Calu3 (cell line): ENCODE measurements around the gene EIPR1. TPM values are rescaled to one million over a fixed set of nuclear protein-coding genes. Genes with fewer than 3 reads are reported as not detected.

Source experiments
- BruUV-seq: library from RNA; stranded (reverse); fragments of 400-500 nt; replicated peaks from 2 replicates; lab custom pipeline; 2021; lab: Mats Ljungman, UMichigan
- CTCF ChIA-PET: fragments of 300-600 bp; sonication (Branson Sonifier 250); formaldehyde crosslinking; loops from one replicate; lab custom pipeline; 2022; ENCODE audit warnings: antibody characterized with exemption; lab: Charles Lee
- DNase-seq: peaks from one replicate; pipeline ENCODE4 v3.0.0; 2022
- H3K27ac Mint-ChIP-seq: one replicate; pipeline ENCODE4 v1.8.0; 2022; ENCODE audit warnings: mixed read lengths; ENCODE audit not compliant: unreplicated experiment
- H3K27me3 Mint-ChIP-seq: one replicate; pipeline ENCODE4 v1.8.0; 2022; ENCODE audit warnings: mixed read lengths; ENCODE audit not compliant: unreplicated experiment
- H3K36me3 Mint-ChIP-seq: one replicate; pipeline ENCODE4 v1.8.0; 2022; ENCODE audit warnings: mild to moderate bottlenecking, moderate library complexity, mixed read lengths; ENCODE audit not compliant: insufficient read depth, unreplicated experiment
- H3K4me1 Mint-ChIP-seq: one replicate; pipeline ENCODE4 v1.8.0; 2022; ENCODE audit warnings: mild to moderate bottlenecking, low read depth, mixed read lengths; ENCODE audit not compliant: unreplicated experiment
- H3K4me3 Mint-ChIP-seq: one replicate; pipeline ENCODE4 v1.8.0; 2022; ENCODE audit warnings: mild to moderate bottlenecking, low read depth, moderate library complexity, mixed read lengths; ENCODE audit not compliant: unreplicated experiment
- H3K9me3 Mint-ChIP-seq: one replicate; pipeline ENCODE4 v1.8.0; 2022; ENCODE audit warnings: low read depth, mixed read lengths; ENCODE audit not compliant: unreplicated experiment
- CTCF ChIP-seq: fragments of 200-600 bp; IDR thresholded peaks from one replicate; pipeline ENCODE4 v1.8.0; 2022; ENCODE audit warnings: antibody characterized with exemption; ENCODE audit not compliant: unreplicated experiment
- intact Hi-C: fragments of 100-400 bp; cut with micrococcal nuclease; formaldehyde crosslinking; loops from one replicate; pipeline ENCODE4 v1.10.0; 2022; ENCODE audit not compliant: unreplicated experiment
- total RNA-seq: library from RNA; stranded (reverse); gene quantifications from 2 replicates; pipeline ENCODE4 v1.2.3, GENCODE V29; 2022

Gene EIPR1
- total RNA-seq, 1 experiment from 2014 or later: 31.7 TPM

DNA sequence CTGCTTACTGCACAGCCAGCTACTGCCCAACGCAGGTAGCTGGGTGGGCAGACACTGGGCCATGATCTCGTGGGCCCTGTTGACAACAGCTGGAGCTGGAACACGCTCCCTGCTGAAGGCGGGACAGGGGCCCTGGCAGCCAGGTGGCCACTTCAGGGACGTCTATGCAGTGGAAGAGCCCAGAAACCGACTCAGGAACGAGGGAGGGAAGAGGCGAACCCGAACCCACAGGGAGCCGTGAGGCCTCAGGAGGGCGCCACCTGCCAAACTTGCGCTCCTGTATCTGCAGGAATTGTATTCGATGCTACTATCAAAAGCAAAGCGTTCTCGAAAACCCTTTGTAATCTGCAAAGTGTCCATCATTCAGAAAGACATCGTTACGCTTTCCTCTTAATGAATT lies 198.4 kb downstream of the EIPR1 start:
- BruUV-seq: no TSS peak
- H3K4me3 Mint-ChIP-seq: no peak overlapping the region
- CTCF ChIA-PET: no interaction called here
- intact Hi-C loops: no loop called here
- H3K27me3 Mint-ChIP-seq: no peaks in the 10 kb centered on the region
- no peak for TF ChIP-seq CTCF
- DNase-seq: no peak
- no peak overlapping the region for H3K27ac Mint-ChIP-seq
- peaks cover 10% of the 10 kb centered on the region for H3K9me3 Mint-ChIP-seq
- H3K36me3 Mint-ChIP-seq: peaks cover 7% of the 10 kb centered on the region
- no peaks in the 10 kb centered on the region for H3K4me1 Mint-ChIP-seq

DNA sequence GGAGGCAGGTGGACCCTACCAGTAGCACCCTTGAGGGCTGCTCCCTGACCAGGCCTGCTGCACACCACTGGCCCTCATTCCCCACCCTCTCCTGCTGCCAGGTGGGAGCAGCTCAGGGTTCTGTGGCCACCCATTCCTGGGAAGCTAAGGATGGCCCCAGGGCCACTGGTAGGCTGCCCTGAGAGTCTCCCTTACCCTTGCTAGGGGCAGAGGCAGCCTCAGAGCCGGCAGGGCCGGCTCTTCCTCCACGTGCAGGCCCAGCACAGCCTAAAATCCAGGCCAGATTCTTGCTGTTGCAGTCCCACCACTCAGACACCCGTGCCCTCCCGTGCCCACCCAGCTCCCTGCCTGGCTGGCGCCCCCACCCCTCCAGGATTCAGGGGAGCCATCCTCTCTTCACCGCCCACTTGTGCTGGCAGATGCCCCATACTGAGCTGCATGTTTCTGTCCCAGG lies 199.0 kb downstream of the EIPR1 start:
- BruUV-seq: no TSS peak
- peaks cover 4% of the 10 kb centered on the region for H3K36me3 Mint-ChIP-seq

GRCh38 chr2:3177891-3178577 lies 199.6 kb downstream of the EIPR1 start:
- intact Hi-C loops: no loop called here
- CTCF ChIA-PET: no interaction called here
- H3K27me3 Mint-ChIP-seq: no peaks in the 10 kb centered on the region
- no TSS peak for BruUV-seq
- no peaks in the 10 kb centered on the region for H3K4me1 Mint-ChIP-seq
- H3K27ac Mint-ChIP-seq: no peak overlapping the region
- H3K9me3 Mint-ChIP-seq: peaks cover 10% of the 10 kb centered on the region
- DNase-seq: no peak
- peaks cover 4% of the 10 kb centered on the region for H3K36me3 Mint-ChIP-seq
- TF ChIP-seq CTCF: no peak
- no peak overlapping the region for H3K4me3 Mint-ChIP-seq

More for the DNA sequence above, 199.0 kb downstream of the EIPR1 start:
- CTCF ChIA-PET: no interaction called here
- Mint-ChIP-seq H3K4me1 (no peaks in the 10 kb centered on the region), H3K27me3 (no peaks in the 10 kb centered on the region), H3K9me3 (peaks cover 10% of the 10 kb centered on the region), H3K4me3 (no peak overlapping the region), H3K27ac (no peak overlapping the region)
- intact Hi-C loops: no loop called here
- no peak for TF ChIP-seq CTCF
- DNase-seq: no peak

DNA sequence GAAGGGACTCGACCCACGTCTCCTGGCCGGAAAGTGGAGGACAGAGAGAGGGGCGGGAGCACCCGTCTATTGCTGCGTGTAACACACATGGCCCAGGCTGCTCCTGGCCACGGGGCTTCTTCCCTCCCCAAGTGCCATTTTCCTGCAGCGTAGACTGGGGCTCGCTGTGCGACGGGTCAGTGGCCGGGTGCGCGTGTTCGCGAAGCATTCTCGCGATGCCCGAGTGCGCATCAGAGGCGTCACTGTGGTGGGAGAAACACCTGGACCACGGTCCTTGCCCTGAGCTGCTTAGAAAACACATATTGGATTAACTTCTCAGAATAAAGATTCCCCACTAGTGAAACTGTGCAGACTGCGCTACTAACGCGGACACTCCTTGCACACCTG lies 200.8 kb downstream of the EIPR1 start:
- intact Hi-C loops: no loop called here
- no peaks in the 10 kb centered on the region for H3K27me3 Mint-ChIP-seq
- no peaks in the 10 kb centered on the region for H3K4me1 Mint-ChIP-seq
- BruUV-seq: no TSS peak
- DNase-seq: no peak
- no peak for TF ChIP-seq CTCF
- H3K4me3 Mint-ChIP-seq: no peak overlapping the region
- peaks cover 10% of the 10 kb centered on the region for H3K9me3 Mint-ChIP-seq
- CTCF ChIA-PET: no interaction called here
- H3K36me3 Mint-ChIP-seq: peaks cover 4% of the 10 kb centered on the region
- no peak overlapping the region for H3K27ac Mint-ChIP-seq
